OCI-LY7 (cell line): ENCODE results near the gene PAPOLG. TPM values are rescaled to one million over a fixed set of nuclear protein-coding genes. Genes with fewer than 3 reads are reported as not detected.
"Not testable (repeated sequence)": the region's sequence is repeated elsewhere in the genome, so short reads cannot be mapped to it uniquely, and the experiment has no call there.

Experiments
- BruUV-seq: library from RNA; stranded (reverse); fragments of 400-500 nt; replicated peaks from 2 replicates; lab custom pipeline; 2021; lab: Mats Ljungman, UMichigan
- CTCF ChIA-PET: fragments of 300-600 bp; sonication (Branson Sonifier 250); formaldehyde crosslinking; loops from one replicate; lab custom pipeline; 2022; ENCODE audit warnings: antibody characterized with exemption; ENCODE audit not compliant: unreplicated experiment; lab: Charles Lee
- POLR2A ChIA-PET: fragments of 300-600 bp; sonication (Branson Sonifier 250); formaldehyde crosslinking; loops from one replicate; lab custom pipeline; 2022; ENCODE audit warnings: antibody characterized with exemption; lab: Charles Lee
- DNase-seq: peaks from one replicate; pipeline ENCODE4 v3.0.0-alpha.2; 2015; ENCODE audit warnings: low spot score
- H2AFZ ChIP-seq: fragments of 200-600 bp; sonication (generic), shearing (Covaris generic); 2 replicates; pipeline ENCODE4 v1.6.1; 2014; ENCODE audit warnings: mild to moderate bottlenecking, antibody characterized with exemption, low read length, moderate library complexity
- H3K27ac ChIP-seq: fragments of 200-600 bp; sonication (generic); 2 replicates; pipeline ENCODE4 v1.5.1; 2014; ENCODE audit warnings: mixed run types, low read depth, mild to moderate bottlenecking, moderate library complexity, low read length, inconsistent platforms; ENCODE audit not compliant: poor library complexity, severe bottlenecking
- H3K36me3 ChIP-seq: fragments of 200-600 bp; sonication (generic); 2 replicates; pipeline ENCODE4 v1.6.1; 2014; ENCODE audit warnings: mild to moderate bottlenecking, antibody characterized with exemption, low read length, moderate library complexity, mixed read lengths; ENCODE audit not compliant: insufficient read depth
- H3K4me1 ChIP-seq: fragments of 200-600 bp; sonication (generic); 2 replicates; pipeline ENCODE4 v1.5.1; 2014; ENCODE audit warnings: mild to moderate bottlenecking, low read length; ENCODE audit not compliant: insufficient read depth, poor library complexity, severe bottlenecking
- H3K4me2 ChIP-seq: fragments of 200-600 bp; sonication (generic); 2 replicates; pipeline ENCODE4 v1.6.1; 2014; ENCODE audit warnings: mild to moderate bottlenecking, low read length
- H3K4me3 ChIP-seq: fragments of 200-600 bp; sonication (generic); 2 replicates; pipeline ENCODE4 v1.5.1; 2014; ENCODE audit warnings: mild to moderate bottlenecking, low read depth, low read length; ENCODE audit not compliant: poor library complexity, severe bottlenecking
- H3K79me2 ChIP-seq: fragments of 200-600 bp; sonication (generic); 2 replicates; pipeline ENCODE4 v1.6.1; 2016; ENCODE audit warnings: low read depth, mild to moderate bottlenecking, low read length, moderate library complexity, mixed read lengths; ENCODE audit not compliant: insufficient read depth
- H3K9me2 ChIP-seq: fragments of 200-600 bp; sonication (generic); 2 replicates; pipeline ENCODE4 v1.6.1; 2016; ENCODE audit warnings: mild to moderate bottlenecking, low read length, mixed read lengths; ENCODE audit not compliant: insufficient read depth
- H3K9me3 ChIP-seq: fragments of 200-600 bp; sonication (generic); 2 replicates; pipeline ENCODE4 v1.6.1; 2014; ENCODE audit warnings: mild to moderate bottlenecking, mixed run types, low read length, mixed read lengths
- H4K20me1 ChIP-seq: fragments of 200-600 bp; sonication (generic); 2 replicates; pipeline ENCODE4 v1.6.1; 2014; ENCODE audit warnings: mild to moderate bottlenecking, antibody characterized with exemption, low read length, moderate library complexity, mixed read lengths; ENCODE audit not compliant: insufficient read depth
- EZH2phosphoT487 ChIP-seq: fragments of 200-600 bp; sonication (generic); IDR thresholded peaks from 2 replicates; pipeline ENCODE4 v1.6.1; 2018; ENCODE audit warnings: low read depth, borderline replicate concordance, mild to moderate bottlenecking, mixed run types, antibody characterized with exemption, low read length, moderate library complexity, mixed read lengths
- intact Hi-C: fragments of 100-400 bp; cut with micrococcal nuclease; formaldehyde crosslinking; loops from one replicate; pipeline ENCODE4 v1.10.0; 2022; ENCODE audit not compliant: unreplicated experiment
- total RNA-seq, 2 experiments: library from RNA; depleted of rRNA in 1 of 2; stranded (reverse); fragments of >200 nt in 1 of 2; shearing (Covaris generic) in 1 of 2; gene quantifications; 2 replicates each; pipeline ENCODE4 v1.2.3, GENCODE V29; 2014 to 2022
- TF ChIP-seq, protein P1 (sequence below): fragments of 200-600 bp; sonication (generic); conservative IDR thresholded peaks from 2 replicates; pipeline ENCODE4 v1.5.1; 2014; ENCODE audit warnings: mild to moderate bottlenecking, antibody characterized with exemption, low read length, moderate library complexity, mixed read lengths

PAPOLG gene
- total RNA-seq, 2 experiments from 2014 or later, result 14.6 to 15.0 TPM

DNA sequence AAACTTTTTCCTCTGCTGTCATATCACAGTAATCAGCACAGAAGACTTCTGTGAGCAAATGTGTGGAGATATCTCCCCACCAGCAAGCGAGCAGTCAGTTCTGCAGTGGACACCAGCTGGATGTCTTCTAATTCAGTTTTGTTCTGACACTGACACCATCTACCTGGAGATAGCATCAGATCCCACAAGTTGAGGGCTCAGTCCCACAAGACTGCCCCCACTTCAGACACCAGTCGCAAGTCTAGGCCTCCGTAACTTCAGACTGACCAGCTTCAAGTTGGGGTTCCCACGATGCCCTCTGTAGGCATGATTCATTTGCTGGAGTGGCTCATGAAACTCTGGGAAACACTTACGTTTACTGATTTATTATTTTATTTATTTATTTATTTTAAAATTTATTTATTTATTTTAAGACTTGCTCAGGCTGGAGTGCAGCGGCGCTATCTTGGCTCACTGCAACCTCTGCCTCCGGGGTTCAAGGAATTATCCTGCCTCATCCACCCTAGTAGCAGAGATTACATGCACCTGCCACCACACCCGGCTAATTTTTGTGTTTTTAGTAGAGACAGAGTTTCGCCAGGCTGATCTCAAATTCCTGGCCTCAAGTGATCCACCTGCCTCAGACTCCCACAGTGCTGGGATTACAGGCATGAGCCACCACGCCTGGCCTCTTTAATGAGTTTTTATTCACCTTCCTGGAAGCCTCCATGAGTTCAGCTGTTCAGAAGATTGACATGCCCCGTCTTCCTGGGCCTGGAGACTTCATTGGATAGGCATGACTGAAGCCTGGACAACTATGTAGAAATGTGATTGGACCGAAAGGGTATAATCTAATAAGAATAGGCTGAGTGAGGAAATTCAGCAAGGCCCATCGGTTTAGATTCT is 55.7 kb downstream of the PAPOLG start:
- intact Hi-C loops, result no loop called here
- TF ChIP-seq, protein P1, sequence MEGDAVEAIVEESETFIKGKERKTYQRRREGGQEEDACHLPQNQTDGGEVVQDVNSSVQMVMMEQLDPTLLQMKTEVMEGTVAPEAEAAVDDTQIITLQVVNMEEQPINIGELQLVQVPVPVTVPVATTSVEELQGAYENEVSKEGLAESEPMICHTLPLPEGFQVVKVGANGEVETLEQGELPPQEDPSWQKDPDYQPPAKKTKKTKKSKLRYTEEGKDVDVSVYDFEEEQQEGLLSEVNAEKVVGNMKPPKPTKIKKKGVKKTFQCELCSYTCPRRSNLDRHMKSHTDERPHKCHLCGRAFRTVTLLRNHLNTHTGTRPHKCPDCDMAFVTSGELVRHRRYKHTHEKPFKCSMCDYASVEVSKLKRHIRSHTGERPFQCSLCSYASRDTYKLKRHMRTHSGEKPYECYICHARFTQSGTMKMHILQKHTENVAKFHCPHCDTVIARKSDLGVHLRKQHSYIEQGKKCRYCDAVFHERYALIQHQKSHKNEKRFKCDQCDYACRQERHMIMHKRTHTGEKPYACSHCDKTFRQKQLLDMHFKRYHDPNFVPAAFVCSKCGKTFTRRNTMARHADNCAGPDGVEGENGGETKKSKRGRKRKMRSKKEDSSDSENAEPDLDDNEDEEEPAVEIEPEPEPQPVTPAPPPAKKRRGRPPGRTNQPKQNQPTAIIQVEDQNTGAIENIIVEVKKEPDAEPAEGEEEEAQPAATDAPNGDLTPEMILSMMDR, result no peak
- no peak for TF ChIP-seq EZH2phosphoT487
- Histone ChIP-seq H3K79me2 (no peaks in the 10 kb centered on the region), H4K20me1 (no peaks in the 10 kb centered on the region), H3K4me2 (no peak overlapping the region), H3K27ac (no peak overlapping the region), H3K9me2 (no peaks in the 10 kb centered on the region), H3K36me3 (no peaks in the 10 kb centered on the region), H3K9me3 (no peaks in the 10 kb centered on the region), H3K4me1 (peaks cover 37% of the 10 kb centered on the region), H3K4me3 (no peak overlapping the region), H2AFZ (no peak overlapping the region)
- ChIA-PET POLR2A (interaction anchor here (0.6 to 1.0 kb wide), 3 partner anchors 33 to 154 kb away, joined by 3 to 6 read pairs (median 4); no protein-coding TSS in a partner anchor), CTCF (interaction anchor here (1.0 kb wide), 1 partner anchor 27 kb away, joined by 3 read pairs; no protein-coding TSS in a partner anchor)
- DNase-seq, result no peak
- BruUV-seq, result no TSS peak

DNA sequence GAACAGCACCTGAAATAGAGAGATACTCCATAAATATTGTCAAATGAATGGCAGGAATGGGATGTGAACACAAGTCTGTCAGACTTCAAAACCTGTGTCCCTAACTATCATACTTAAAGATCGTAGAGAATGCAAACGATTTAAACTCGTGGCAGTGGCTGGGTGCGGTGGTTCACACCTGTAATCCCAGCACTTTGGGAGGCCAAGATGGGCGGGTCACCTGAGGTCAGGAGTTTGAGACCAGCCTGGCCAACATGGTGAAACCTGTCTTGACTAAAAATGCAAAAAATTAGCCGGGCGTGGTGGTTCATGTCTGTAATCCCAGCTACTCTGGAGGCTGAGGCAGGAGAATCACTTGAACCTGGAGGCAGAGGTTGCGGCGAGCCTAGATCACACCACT is 61.1 kb downstream of the PAPOLG start:
- intact Hi-C loops, H4K20me1 ChIP-seq, H3K27ac ChIP-seq, H3K9me2 ChIP-seq, DNase-seq, H2AFZ ChIP-seq, H3K36me3 ChIP-seq, H3K79me2 ChIP-seq, H3K4me2 ChIP-seq, H3K9me3 ChIP-seq, H3K4me3 ChIP-seq, BruUV-seq: not testable (repeated sequence)
- CTCF ChIA-PET, result interaction anchor here (0.5 to 1.5 kb wide), 5 partner anchors 22 to 182 kb away, joined by 3 to 8 read pairs (median 6); partner anchors contain the start of gene REL
- peaks cover 43% of the 10 kb centered on the region for H3K4me1 ChIP-seq
- POLR2A ChIA-PET, result interaction anchor here (0.9 to 3.0 kb wide), 8 partner anchors 9 to 180 kb away, joined by 3 to 14 read pairs (median 4); partner anchors contain the start of gene REL

DNA sequence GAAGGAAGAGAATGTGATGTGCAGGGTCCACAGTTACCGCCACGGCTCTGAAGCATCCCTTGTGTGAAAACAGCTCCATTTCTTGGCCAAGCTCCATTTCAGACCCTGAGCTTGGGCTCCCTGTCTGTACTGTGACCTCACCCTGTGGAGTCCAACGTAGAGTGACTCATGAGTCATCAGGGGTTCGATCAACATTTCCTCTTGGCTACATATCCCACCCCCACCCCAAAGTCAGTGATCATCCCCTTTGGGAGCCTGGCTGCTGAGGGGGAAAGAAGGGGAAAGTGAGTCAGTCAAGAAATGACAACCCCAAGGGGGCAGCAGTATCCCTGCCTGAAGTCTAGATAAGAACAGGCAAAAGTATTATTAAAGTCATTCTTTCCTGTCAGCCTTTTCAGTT is 62.2 kb downstream of the PAPOLG start:
- POLR2A ChIA-PET, result interaction anchor here (0.6 to 3.0 kb wide), 12 partner anchors 8 to 179 kb away, joined by 3 to 14 read pairs (median 4); partner anchors contain the start of gene REL
- BruUV-seq, result no TSS peak

More for the DNA sequence above, 62.2 kb downstream of the PAPOLG start:
- Histone ChIP-seq H3K4me3 (no peak overlapping the region), H3K9me3 (no peaks in the 10 kb centered on the region), H3K4me1 (peaks cover 50% of the 10 kb centered on the region), H3K4me2 (no peak overlapping the region), H2AFZ (peak overlapping the region; percentile 15; the same call in 1 of the 2 replicates), H4K20me1 (no peaks in the 10 kb centered on the region), H3K36me3 (no peaks in the 10 kb centered on the region), H3K27ac (no peak overlapping the region), H3K79me2 (no peaks in the 10 kb centered on the region), H3K9me2 (no peaks in the 10 kb centered on the region)
- peak; percentile 59 for DNase-seq
- intact Hi-C loops, result no loop called here
- CTCF ChIA-PET, result interaction anchor here (0.6 to 1.5 kb wide), 9 partner anchors 11 to 181 kb away, joined by 3 to 8 read pairs (median 5); partner anchors contain the start of gene REL
- TF ChIP-seq, protein P1, result peak; percentile 78
- TF ChIP-seq EZH2phosphoT487, result no peak
